BE2C (cell line): ENCODE results near the gene SBSN.
"Not testable (repeated sequence)": the region's sequence is repeated elsewhere in the genome, so short reads cannot be mapped to it uniquely, and the experiment has no call there.

Experiments
- DNase-seq: peaks from one replicate; pipeline ENCODE4 v3.0.0-alpha.2; 2020
- H3K27me3 ChIP-seq: fragments of 250-450 bp; sonication (Bioruptor Pico); 2 replicates; pipeline ENCODE4 v1.5.1; 2020; ENCODE audit warnings: mild to moderate bottlenecking
- H3K36me3 ChIP-seq: fragments of 250-450 bp; sonication (Bioruptor Pico); 2 replicates; pipeline ENCODE4 v1.5.1; 2020; ENCODE audit warnings: mild to moderate bottlenecking
- H3K4me1 ChIP-seq: fragments of 250-450 bp; sonication (Bioruptor Pico); 2 replicates; pipeline ENCODE4 v1.5.1; 2020
- H3K4me3 ChIP-seq: 2 replicates; pipeline ENCODE4 v1.5.1; 2011; ENCODE audit warnings: low read depth, low read length
- H3K9me3 ChIP-seq: fragments of 250-450 bp; sonication (Bioruptor Pico); 2 replicates; pipeline ENCODE4 v1.5.1; 2020
- TF ChIP-seq, protein P1 (sequence below): IDR thresholded peaks from 2 replicates; pipeline ENCODE4 v1.5.1; 2012; ENCODE audit warnings: mild to moderate bottlenecking, low read depth, low read length

SBSN gene

DNA sequence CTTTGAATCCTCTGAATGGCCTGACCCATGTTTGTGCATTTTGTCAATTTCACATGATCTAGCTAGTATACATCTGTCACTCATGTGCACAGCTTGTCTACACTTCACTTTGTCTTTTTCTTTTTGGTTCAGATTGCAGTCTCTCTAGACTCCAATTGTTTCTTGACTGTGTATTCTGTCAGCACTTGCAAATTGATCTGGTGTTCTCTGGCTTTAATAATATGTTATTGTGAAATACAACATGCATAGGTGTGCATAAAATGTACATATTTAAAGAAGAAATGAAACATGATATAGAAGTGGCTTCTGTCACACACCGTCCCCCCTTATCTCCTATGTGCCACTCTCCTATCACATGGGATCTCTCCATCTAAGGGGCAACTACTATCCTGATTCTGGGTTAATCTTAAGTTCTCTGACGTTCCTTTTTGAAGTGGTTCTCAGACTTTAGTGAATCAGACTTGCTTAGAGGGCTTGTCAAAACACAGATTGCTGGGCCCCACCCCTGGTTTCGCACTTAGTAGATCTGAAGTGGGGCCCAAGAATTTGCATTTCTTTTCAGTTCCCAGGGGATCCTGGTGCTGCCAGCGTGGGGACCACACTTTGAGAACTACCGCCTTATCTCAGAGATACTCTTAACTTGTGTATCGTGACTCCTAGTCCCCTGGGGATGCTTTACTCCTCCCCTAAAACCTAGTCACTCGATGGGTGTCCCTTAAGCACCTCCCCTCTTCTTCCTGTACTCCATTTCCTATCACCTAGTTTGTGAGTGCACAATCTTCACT, 43.7 kb downstream of the SBSN start:
- TF ChIP-seq, protein P1, sequence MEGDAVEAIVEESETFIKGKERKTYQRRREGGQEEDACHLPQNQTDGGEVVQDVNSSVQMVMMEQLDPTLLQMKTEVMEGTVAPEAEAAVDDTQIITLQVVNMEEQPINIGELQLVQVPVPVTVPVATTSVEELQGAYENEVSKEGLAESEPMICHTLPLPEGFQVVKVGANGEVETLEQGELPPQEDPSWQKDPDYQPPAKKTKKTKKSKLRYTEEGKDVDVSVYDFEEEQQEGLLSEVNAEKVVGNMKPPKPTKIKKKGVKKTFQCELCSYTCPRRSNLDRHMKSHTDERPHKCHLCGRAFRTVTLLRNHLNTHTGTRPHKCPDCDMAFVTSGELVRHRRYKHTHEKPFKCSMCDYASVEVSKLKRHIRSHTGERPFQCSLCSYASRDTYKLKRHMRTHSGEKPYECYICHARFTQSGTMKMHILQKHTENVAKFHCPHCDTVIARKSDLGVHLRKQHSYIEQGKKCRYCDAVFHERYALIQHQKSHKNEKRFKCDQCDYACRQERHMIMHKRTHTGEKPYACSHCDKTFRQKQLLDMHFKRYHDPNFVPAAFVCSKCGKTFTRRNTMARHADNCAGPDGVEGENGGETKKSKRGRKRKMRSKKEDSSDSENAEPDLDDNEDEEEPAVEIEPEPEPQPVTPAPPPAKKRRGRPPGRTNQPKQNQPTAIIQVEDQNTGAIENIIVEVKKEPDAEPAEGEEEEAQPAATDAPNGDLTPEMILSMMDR: no peak
- Histone ChIP-seq H3K27me3 (no peaks in the 10 kb centered on the region), H3K9me3 (no peaks in the 10 kb centered on the region), H3K4me1 (peaks cover 22% of the 10 kb centered on the region), H3K36me3 (no peaks in the 10 kb centered on the region), H3K4me3 (no peak overlapping the region)
- no peak for DNase-seq

DNA sequence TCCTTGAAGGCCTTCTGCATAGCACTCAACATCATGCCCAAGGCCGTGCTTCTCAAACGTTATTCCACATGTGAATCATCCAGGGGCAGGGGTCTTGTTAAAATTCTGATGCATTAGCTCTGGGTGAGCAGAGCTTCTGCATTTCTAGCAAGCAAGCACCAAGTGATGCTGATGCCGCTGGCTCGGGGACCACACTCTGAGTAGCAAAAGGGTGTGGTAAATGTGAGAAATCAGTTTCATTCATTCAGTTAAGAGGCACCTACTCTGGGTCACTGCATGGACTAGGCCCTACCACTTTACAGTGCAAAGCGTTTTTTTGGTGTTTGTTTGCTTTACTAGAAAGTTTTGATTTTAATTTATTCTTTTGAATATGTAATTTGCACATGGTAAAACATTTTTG, 45.0 kb downstream of the SBSN start:
- DNase-seq: no peak
- Histone ChIP-seq H3K9me3 (no peaks in the 10 kb centered on the region), H3K4me3 (no peak overlapping the region), H3K4me1 (peaks cover 21% of the 10 kb centered on the region), H3K36me3 (no peaks in the 10 kb centered on the region), H3K27me3 (no peaks in the 10 kb centered on the region)
- TF ChIP-seq, protein P1: no peak

DNA sequence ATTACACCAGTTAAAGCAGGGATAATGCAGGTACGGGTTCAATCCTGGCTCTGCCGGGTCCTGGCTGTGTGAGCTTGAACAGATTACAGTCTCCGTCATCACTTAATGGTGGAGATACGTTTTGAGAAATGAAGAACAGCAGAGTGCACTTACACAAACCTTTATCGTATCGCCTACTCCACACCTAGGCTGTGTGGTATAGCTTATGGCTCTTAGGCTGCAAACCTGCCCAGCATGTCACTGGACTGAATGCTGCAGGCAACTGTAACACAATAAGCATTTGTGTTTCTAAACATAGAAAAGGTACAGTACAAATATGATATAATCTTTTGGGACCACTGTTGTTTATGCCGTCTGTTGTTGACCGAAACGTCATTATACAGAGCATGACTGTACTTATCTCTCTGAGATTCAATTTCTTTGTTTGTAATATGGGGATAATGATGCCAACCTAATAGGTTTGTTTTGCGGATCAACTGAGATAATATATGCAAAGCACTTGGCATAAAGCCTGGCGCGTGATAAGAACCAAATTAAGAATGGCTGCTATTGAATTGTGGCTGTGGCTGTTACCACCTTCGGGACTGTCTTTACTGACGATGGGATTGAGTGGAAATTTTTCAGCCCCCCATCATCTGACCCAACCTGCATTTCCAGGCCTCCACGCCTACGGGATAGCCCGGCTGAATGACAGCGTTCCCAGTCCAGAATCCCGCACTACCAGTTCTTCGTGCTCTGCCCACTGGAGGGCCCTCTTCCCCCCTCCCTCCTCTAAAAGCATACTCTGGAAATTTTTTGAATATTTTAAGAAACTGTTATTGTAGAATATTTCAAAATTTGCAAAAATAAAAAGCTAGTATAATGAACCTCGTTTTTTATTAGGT, 49.1 kb downstream of the SBSN start:
- H3K9me3 ChIP-seq: no peaks in the 10 kb centered on the region
- peak overlapping the region; percentile 42 for H3K4me3 ChIP-seq
- TF ChIP-seq, protein P1: peak; percentile 58
- H3K27me3 ChIP-seq: no peaks in the 10 kb centered on the region
- H3K36me3 ChIP-seq: no peaks in the 10 kb centered on the region
- peak; percentile 59 for DNase-seq
- H3K4me1 ChIP-seq: peaks cover 4% of the 10 kb centered on the region; the same call in 1 of the 2 replicates

DNA sequence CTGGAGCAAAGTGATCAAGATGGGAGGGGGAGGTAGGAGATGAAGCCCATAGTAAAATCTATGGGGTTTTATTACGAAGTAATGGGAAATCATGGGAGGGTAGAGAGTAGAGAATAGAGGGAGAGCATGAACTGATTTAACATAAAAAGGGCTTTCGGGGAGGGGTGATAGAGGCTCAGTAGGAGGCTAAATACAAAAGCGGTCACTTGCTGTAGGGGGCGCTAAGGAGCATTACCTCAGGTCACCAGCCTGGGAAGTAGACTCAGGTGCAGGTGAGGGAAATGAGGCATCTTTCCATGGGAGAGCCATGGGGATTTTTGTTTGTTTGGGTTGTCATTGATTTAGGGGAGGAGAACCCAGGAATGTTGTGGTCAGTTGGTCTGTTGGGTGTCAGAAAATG, 52.0 kb downstream of the SBSN start:
- Histone ChIP-seq H3K9me3 (no peaks in the 10 kb centered on the region), H3K4me3 (no peak overlapping the region), H3K4me1 (peaks cover 4% of the 10 kb centered on the region; the same call in 1 of the 2 replicates), H3K27me3 (no peaks in the 10 kb centered on the region), H3K36me3 (no peaks in the 10 kb centered on the region)
- TF ChIP-seq, protein P1: peak; percentile 36
- DNase-seq: no peak

DNA sequence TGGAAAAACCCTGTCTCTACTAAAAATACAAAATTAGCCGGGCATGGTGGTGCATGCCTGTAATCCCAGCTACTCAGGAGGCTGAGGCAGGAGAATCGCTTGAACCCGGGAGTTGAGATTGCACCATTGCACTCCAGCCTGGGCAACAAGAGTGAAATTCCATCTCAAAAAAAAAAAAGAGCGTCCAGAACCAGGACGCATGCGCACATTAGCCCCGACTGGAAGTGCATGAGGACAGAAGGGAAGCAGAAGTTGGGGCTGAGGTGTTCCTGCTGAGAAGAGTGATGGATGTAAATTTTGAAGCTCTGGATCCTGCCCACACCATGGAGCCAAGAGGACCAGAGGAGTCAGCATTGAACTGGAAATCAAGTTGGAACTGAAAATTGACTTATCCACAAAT, 53.5 kb downstream of the SBSN start:
- H3K4me3 ChIP-seq, H3K27me3 ChIP-seq, DNase-seq, H3K36me3 ChIP-seq, H3K4me1 ChIP-seq, H3K9me3 ChIP-seq: not testable (repeated sequence)

DNA sequence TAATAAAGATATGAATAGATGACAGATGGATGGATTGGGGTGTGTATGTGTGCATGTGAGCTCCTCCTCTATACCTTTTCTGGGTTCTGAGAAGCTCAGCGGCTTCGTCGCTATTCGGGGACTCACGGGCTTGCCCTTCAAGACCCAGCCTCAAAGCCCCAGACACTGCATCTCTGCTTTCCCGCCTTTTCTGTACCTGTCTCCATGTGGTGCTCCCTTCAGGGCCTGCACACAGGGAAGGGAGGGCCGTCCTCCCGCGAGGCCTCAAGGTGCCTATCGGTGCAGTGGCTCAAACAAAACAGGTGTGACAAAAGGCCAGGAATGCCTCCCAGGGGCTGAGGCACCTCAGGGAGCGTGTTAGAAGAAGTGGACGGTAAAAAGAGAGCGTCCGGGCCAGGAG, 54.0 kb downstream of the SBSN start:
- DNase-seq: no peak
- Histone ChIP-seq H3K27me3 (no peaks in the 10 kb centered on the region), H3K9me3 (no peaks in the 10 kb centered on the region), H3K4me3 (no peak overlapping the region), H3K4me1 (peaks cover 4% of the 10 kb centered on the region; the same call in 1 of the 2 replicates), H3K36me3 (no peaks in the 10 kb centered on the region)
- TF ChIP-seq, protein P1: no peak
